RWPE1 (cell line): Measurements from ENCODE around the gene TIMM10.

Source experiments
- CTCF ChIA-PET: fragments of 350-600 bp; sonication (Branson Sonifier 250); formaldehyde crosslinking; extraction: SDS; loops from one replicate; lab custom pipeline; 2021; lab: Yijun Ruan, JAX
- POLR2A ChIA-PET: fragments of 400-600 bp; formaldehyde crosslinking; extraction: SDS; loops from one replicate; lab custom pipeline; 2020; ENCODE audit warnings: antibody characterized with exemption; ENCODE audit not compliant: low non-redundant PET; lab: Yijun Ruan, JAX
- DNase-seq: peaks from one replicate; pipeline ENCODE4 v3.0.0; 2012; ENCODE audit warnings: low spot score
- H3K27ac ChIP-seq: fragments of 450-650 bp; 2 replicates; pipeline ENCODE4 v1.5.1; 2017
- CTCF ChIP-seq: fragments of 450-650 bp; conservative IDR thresholded peaks from 2 replicates; pipeline ENCODE4 v1.5.1; 2017; ENCODE audit warnings: low read depth, mild to moderate bottlenecking

The TIMM10 gene

GRCh38 chr11:57530596-57531507, at the start of gene TIMM10:
Gene TIMM10, minus strand, starts transcription at chr11:57530754. Its CDS starts 565 bp downstream, at chr11:57530189.
- ChIA-PET POLR2A (no interaction called here), CTCF (interaction anchor here (0.5 to 5.8 kb wide), 5 partner anchors 37 to 228 kb away, joined by 3 to 67 read pairs (median 5); partner anchors contain the start of gene RTN4RL2)
- DNase-seq: peak; percentile 91
- TF ChIP-seq CTCF: no peak
- H3K27ac ChIP-seq: peak within 1 kb of the TSS; percentile 66

DNA sequence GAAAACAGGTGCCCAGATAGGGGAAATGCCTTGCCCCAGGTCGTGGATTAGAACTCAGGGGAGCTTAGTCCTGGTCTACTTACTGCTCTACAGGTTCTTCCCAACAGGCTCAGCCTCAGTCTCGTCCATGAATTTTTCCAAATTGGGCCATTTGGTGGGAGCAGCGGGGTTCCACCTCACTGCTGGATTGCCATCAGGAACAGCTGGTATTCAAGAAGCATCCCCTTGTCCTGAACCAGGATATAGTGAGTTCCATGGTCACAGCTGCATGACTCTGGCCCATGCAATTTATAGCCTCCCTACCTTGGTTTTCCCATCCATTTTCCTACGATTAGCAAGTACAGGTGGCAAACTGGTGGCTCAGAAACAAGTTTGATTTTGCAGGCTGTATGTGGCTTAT, 43.5 kb upstream of the TIMM10 start:
- ChIA-PET POLR2A (no interaction called here), CTCF (interaction anchor here (0.6 to 1.6 kb wide), 3 partner anchors 13 to 114 kb away, joined by 3 to 5 read pairs (median 4); partner anchors contain the start of gene RTN4RL2)
- no peak overlapping the region for H3K27ac ChIP-seq
- TF ChIP-seq CTCF: no peak
- DNase-seq: no peak

DNA sequence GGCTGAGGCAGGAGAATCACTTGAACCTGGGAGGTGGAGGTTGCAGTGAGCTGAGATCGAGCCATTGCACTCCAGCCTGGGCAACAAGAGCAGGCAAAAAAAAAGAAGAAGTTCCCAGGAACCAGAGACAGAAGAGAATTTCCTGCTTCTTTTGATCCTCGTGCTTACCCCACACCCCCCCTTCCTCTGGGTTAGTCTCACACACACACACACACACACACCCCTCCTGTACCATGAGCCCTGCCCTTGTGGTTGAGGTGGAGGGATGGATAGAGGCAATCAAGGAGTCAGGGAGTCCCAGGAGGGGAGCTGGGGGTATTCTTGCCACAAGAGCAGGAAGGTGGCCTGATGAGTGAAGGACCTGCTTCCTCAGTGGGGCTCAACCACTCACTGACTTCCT, 41.1 kb upstream of the TIMM10 start:
- TF ChIP-seq CTCF: no peak
- DNase-seq: no peak
- POLR2A ChIA-PET: no interaction called here
- CTCF ChIA-PET: no interaction called here
- H3K27ac ChIP-seq: no peak overlapping the region

DNA sequence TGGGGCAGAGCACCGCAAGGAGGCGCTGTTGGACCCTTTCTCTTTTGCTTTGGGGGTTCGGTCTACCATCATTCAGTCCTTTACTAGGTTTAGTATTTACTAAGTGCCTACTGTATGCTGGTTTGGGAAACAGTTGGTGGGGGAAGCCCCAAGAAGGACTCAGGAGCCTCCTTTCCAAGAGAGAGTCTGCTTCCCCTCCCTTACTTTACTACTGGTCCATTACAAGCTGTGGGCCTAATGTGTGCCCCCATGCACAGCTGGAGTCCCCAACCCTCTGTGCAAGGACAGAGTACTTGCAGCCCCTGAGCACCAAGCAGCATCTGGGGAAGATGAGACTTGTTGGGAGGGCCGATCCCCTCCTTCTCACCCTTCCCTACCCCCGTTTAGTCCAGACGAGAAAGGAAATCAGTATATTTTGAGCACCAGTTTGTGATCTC, 37.8 kb upstream of the TIMM10 start:
- POLR2A ChIA-PET: no interaction called here
- peak overlapping the region; percentile 85 for H3K27ac ChIP-seq
- DNase-seq: no peak

GRCh38 chr11:57567515-57568329, 37.2 kb upstream of the TIMM10 start, which contains the start of gene UBE2L6:
Gene UBE2L6, minus strand, starts transcription at chr11:57567672. Its CDS starts 61 bp downstream, at chr11:57567611.
- DNase-seq: peak; percentile 82
- peak within 1 kb of the TSS; percentile 85 for H3K27ac ChIP-seq
- TF ChIP-seq CTCF: no peak
- ChIA-PET CTCF (interaction anchor here (0.6 to 3.8 kb wide), 16 partner anchors 12 to 936 kb away, joined by 3 to 72 read pairs (median 3); no protein-coding TSS in a partner anchor), POLR2A (no interaction called here)

More for the DNA sequence above, 37.8 kb upstream of the TIMM10 start:
- CTCF ChIA-PET: interaction anchor here (0.6 to 3.8 kb wide), 14 partner anchors 13 to 475 kb away, joined by 3 to 72 read pairs (median 3); no protein-coding TSS in a partner anchor
- peak; percentile 95 for TF ChIP-seq CTCF
